HUES64 (cell line): ENCODE measurements around the gene BGN.

Source experiments
- H3K27ac ChIP-seq: 2 replicates; pipeline ENCODE4 v1.7.0; 2013; ENCODE audit warnings: low read depth, low read length, inconsistent platforms
- H3K27me3 ChIP-seq: 2 replicates; pipeline ENCODE4 v1.6.1; 2013; ENCODE audit warnings: mild to moderate bottlenecking, low read length; ENCODE audit not compliant: insufficient read depth
- H3K36me3 ChIP-seq: 2 replicates; pipeline ENCODE4 v1.6.1; 2013; ENCODE audit warnings: mild to moderate bottlenecking, low read length; ENCODE audit not compliant: insufficient read depth
- H3K4me1 ChIP-seq: 2 replicates; pipeline ENCODE4 v1.6.1; 2013; ENCODE audit warnings: mild to moderate bottlenecking, low read length, moderate library complexity; ENCODE audit not compliant: insufficient read depth
- H3K4me3 ChIP-seq: 2 replicates; pipeline ENCODE4 v1.5.1; 2013; ENCODE audit warnings: mild to moderate bottlenecking, low read length, moderate library complexity
- H3K9ac ChIP-seq: 2 replicates; pipeline ENCODE4 v1.6.1; 2013; ENCODE audit warnings: mild to moderate bottlenecking, low read depth, low read length
- H3K9me3 ChIP-seq: 2 replicates; pipeline ENCODE4 v1.6.1; 2013; ENCODE audit warnings: low read depth, low read length; ENCODE audit not compliant: insufficient read depth
- WGBS: fragments of 150-250, 120-280 bp; methylation state at CpG from one replicate; pipeline ENCODE4 v1.1.7; 2013; ENCODE audit warnings: missing lambda C conversion rate; 5-methylcytosine and 5-hydroxymethylcytosine counted together

The BGN gene

GRCh38 chrX:153474718-153475117 lies 20.1 kb upstream of the BGN start:
- Histone ChIP-seq H3K27ac (no peak overlapping the region), H3K4me3 (no peak overlapping the region), H3K27me3 (peaks cover 27% of the 10 kb centered on the region), H3K36me3 (no peaks in the 10 kb centered on the region), H3K9me3 (no peaks in the 10 kb centered on the region), H3K9ac (no peak overlapping the region), H3K4me1 (0 out of 2 replicates have a peak, but pooled peaks cover 5% of the 10 kb centered on the region)
- WGBS, result 17% methylated on average over 59 of the region's 59 CpGs

- 87% methylated on average over 7 of the region's 7 CpGs for WGBS
- peaks cover 27% of the 10 kb centered on the region for H3K27me3 ChIP-seq
- 0 out of 2 replicates have a peak, but pooled peaks cover 5% of the 10 kb centered on the region for H3K4me1 ChIP-seq
- H3K4me3 ChIP-seq, result no peak overlapping the region
- H3K27ac ChIP-seq, result no peak overlapping the region
- no peak overlapping the region for H3K9ac ChIP-seq
- H3K9me3 ChIP-seq, result no peaks in the 10 kb centered on the region
- H3K36me3 ChIP-seq, result no peaks in the 10 kb centered on the region
Observed at GRCh38 chrX:153475271-153475670, 19.5 kb upstream of the BGN start.

- H3K27me3 ChIP-seq, result peaks cover 27% of the 10 kb centered on the region
- no peak overlapping the region for H3K4me3 ChIP-seq
- H3K36me3 ChIP-seq, result no peaks in the 10 kb centered on the region
- 81% methylated on average over 11 of the region's 11 CpGs for WGBS
- H3K9ac ChIP-seq, result no peak overlapping the region
- 0 out of 2 replicates have a peak, but pooled peaks cover 5% of the 10 kb centered on the region for H3K4me1 ChIP-seq
- no peaks in the 10 kb centered on the region for H3K9me3 ChIP-seq
- no peak overlapping the region for H3K27ac ChIP-seq
Observed at GRCh38 chrX:153475751-153476281, 19.0 kb upstream of the BGN start.

GRCh38 chrX:153476666-153477363 lies 18.0 kb upstream of the BGN start:
- Histone ChIP-seq H3K9me3 (no peaks in the 10 kb centered on the region), H3K27me3 (peaks cover 27% of the 10 kb centered on the region), H3K27ac (no peak overlapping the region), H3K4me3 (no peak overlapping the region), H3K36me3 (no peaks in the 10 kb centered on the region), H3K9ac (no peak overlapping the region), H3K4me1 (0 out of 2 replicates have a peak, but pooled peaks cover 5% of the 10 kb centered on the region)
- WGBS, result 73% methylated on average over 13 of the region's 16 CpGs

- Histone ChIP-seq H3K27ac (no peak overlapping the region), H3K9ac (no peak overlapping the region), H3K27me3 (peaks cover 27% of the 10 kb centered on the region), H3K36me3 (no peaks in the 10 kb centered on the region), H3K9me3 (no peaks in the 10 kb centered on the region), H3K4me1 (0 out of 2 replicates have a peak, but pooled peaks cover 5% of the 10 kb centered on the region), H3K4me3 (no peak overlapping the region)
- WGBS, result 67% methylated on average over 11 of the region's 11 CpGs
Observed at GRCh38 chrX:153477364-153477857, 17.4 kb upstream of the BGN start.

- H3K36me3 ChIP-seq, result no peaks in the 10 kb centered on the region
- WGBS, result 86% methylated on average over 9 of the region's 9 CpGs
- no peaks in the 10 kb centered on the region for H3K9me3 ChIP-seq
- peaks cover 27% of the 10 kb centered on the region for H3K27me3 ChIP-seq
- H3K27ac ChIP-seq, result no peak overlapping the region
- H3K4me1 ChIP-seq, result 0 out of 2 replicates have a peak, but pooled peaks cover 5% of the 10 kb centered on the region
- no peak overlapping the region for H3K9ac ChIP-seq
- H3K4me3 ChIP-seq, result no peak overlapping the region
Observed at GRCh38 chrX:153477901-153478300, 16.9 kb upstream of the BGN start.

- no peaks in the 10 kb centered on the region for H3K36me3 ChIP-seq
- no peak overlapping the region for H3K27ac ChIP-seq
- peaks cover 26% of the 10 kb centered on the region for H3K27me3 ChIP-seq
- H3K4me1 ChIP-seq, result 0 out of 2 replicates have a peak, but pooled peaks cover 5% of the 10 kb centered on the region
- H3K9me3 ChIP-seq, result no peaks in the 10 kb centered on the region
- no peak overlapping the region for H3K4me3 ChIP-seq
- H3K9ac ChIP-seq, result no peak overlapping the region
- 87% methylated on average over 16 of the region's 16 CpGs for WGBS
Observed at GRCh38 chrX:153478746-153479145, 16.0 kb upstream of the BGN start.

- H3K9ac ChIP-seq, result no peak overlapping the region
- no peaks in the 10 kb centered on the region for H3K36me3 ChIP-seq
- 0 out of 2 replicates have a peak, but pooled peaks cover 5% of the 10 kb centered on the region for H3K4me1 ChIP-seq
- 96% methylated on average over 9 of the region's 13 CpGs for WGBS
- peaks cover 5% of the 10 kb centered on the region for H3K27me3 ChIP-seq
- H3K27ac ChIP-seq, result no peak overlapping the region
- H3K4me3 ChIP-seq, result no peak overlapping the region
- H3K9me3 ChIP-seq, result no peaks in the 10 kb centered on the region
Observed at GRCh38 chrX:153481043-153481442, 13.7 kb upstream of the BGN start.

GRCh38 chrX:153482376-153483015 lies 12.3 kb upstream of the BGN start:
- Histone ChIP-seq H3K4me1 (0 out of 2 replicates have a peak, but pooled peaks cover 2% of the 10 kb centered on the region), H3K27ac (no peak overlapping the region)
- WGBS, result 72% methylated on average over 23 of the region's 23 CpGs

GRCh38 chrX:153485396-153486080 lies 9.2 kb upstream of the BGN start:
- no peaks in the 10 kb centered on the region for H3K27me3 ChIP-seq
- no peak overlapping the region for H3K27ac ChIP-seq
- H3K9me3 ChIP-seq, result no peaks in the 10 kb centered on the region
- WGBS, result 86% methylated on average over 30 of the region's 30 CpGs
- no peak overlapping the region for H3K9ac ChIP-seq
- no peak overlapping the region for H3K4me3 ChIP-seq
- no peaks in the 10 kb centered on the region for H3K4me1 ChIP-seq
- H3K36me3 ChIP-seq, result no peaks in the 10 kb centered on the region

More at GRCh38 chrX:153482376-153483015, 12.3 kb upstream of the BGN start:
- no peaks in the 10 kb centered on the region for H3K36me3 ChIP-seq
- H3K9ac ChIP-seq, result no peak overlapping the region
- H3K27me3 ChIP-seq, result no peaks in the 10 kb centered on the region
- no peak overlapping the region for H3K4me3 ChIP-seq
- no peaks in the 10 kb centered on the region for H3K9me3 ChIP-seq

GRCh38 chrX:153486171-153486570 lies 8.6 kb upstream of the BGN start:
- Histone ChIP-seq H3K36me3 (no peaks in the 10 kb centered on the region), H3K27ac (no peak overlapping the region), H3K9me3 (no peaks in the 10 kb centered on the region), H3K4me3 (no peak overlapping the region), H3K4me1 (no peaks in the 10 kb centered on the region), H3K27me3 (no peaks in the 10 kb centered on the region), H3K9ac (no peak overlapping the region)
- WGBS, result 92% methylated on average over 10 of the region's 10 CpGs
